PC-3 (cell line): Measurements from ENCODE around the gene ABCG2.

Experiments used
- CTCF ChIP-seq: fragments of 300-600 bp; sonication (generic); conservative IDR thresholded peaks from 2 replicates; pipeline ENCODE4 v1.5.1; 2017; ENCODE audit warnings: antibody characterized with exemption, low read depth, mild to moderate bottlenecking, low read length
- EZH2 ChIP-seq: fragments of 300-600 bp; sonication (generic); IDR thresholded peaks from one replicate; pipeline ENCODE4 v1.6.1; 2017; ENCODE audit warnings: antibody characterized with exemption, mild to moderate bottlenecking, low read length; ENCODE audit not compliant: unreplicated experiment

GRCh38 chr4:88188738-88189417 lies 30.4 kb upstream of the ABCG2 start:
- TF ChIP-seq CTCF, result no peak
- no peak for TF ChIP-seq EZH2
